Mucosa of rectum (tissue), 2 donors: ENCODE results near the gene ADAP2.
"Not testable (repeated sequence)": the region's sequence is repeated elsewhere in the genome, so short reads cannot be mapped to it uniquely, and the experiment has no call there.

ENCODE experiments used
- H3K27ac ChIP-seq, 2 donors: one replicate each; pipeline ENCODE4 v1.7.0; 2013; ENCODE audit warnings: inconsistent platforms in 2 of 2, low read depth in 2 of 2, low read length in 2 of 2
- H3K27me3 ChIP-seq, 2 donors: one replicate each; pipeline ENCODE4 v1.7.0; 2013; ENCODE audit warnings: low read length in 2 of 2; ENCODE audit not compliant: control insufficient read depth in 2 of 2, insufficient read depth in 2 of 2
- H3K36me3 ChIP-seq, 2 donors: one replicate each; pipeline ENCODE4 v1.7.0; 2013; ENCODE audit warnings: low read length in 2 of 2; ENCODE audit not compliant: control insufficient read depth in 2 of 2, insufficient read depth in 2 of 2
- H3K4me1 ChIP-seq, 2 donors: one replicate each; pipeline ENCODE4 v1.7.0; 2013; ENCODE audit warnings: low read length in 2 of 2, mild to moderate bottlenecking in 1 of 2; ENCODE audit not compliant: control insufficient read depth in 2 of 2, insufficient read depth in 2 of 2
- H3K4me3 ChIP-seq, 2 donors: one replicate each; pipeline ENCODE4 v1.7.0; 2013; ENCODE audit warnings: low read length in 2 of 2
- H3K9ac ChIP-seq, 2 donors: one replicate each; pipeline ENCODE4 v1.7.0; 2013; ENCODE audit warnings: low read length in 2 of 2, low read depth in 1 of 2, mild to moderate bottlenecking in 1 of 2
- H3K9me3 ChIP-seq, 2 donors: one replicate each; pipeline ENCODE4 v1.7.0; 2013; ENCODE audit warnings: low read length in 2 of 2; ENCODE audit not compliant: control insufficient read depth in 2 of 2
- donor health status: healthy.
- donor health status: Normal muscosa, but diverticular disease.

ADAP2 gene

GRCh38 chr17:30929081-30929633 is 7.4 kb downstream of the ADAP2 start:
- peaks cover 4% of the 10 kb centered on the region in 2 donors for H3K27me3 ChIP-seq
- no peak overlapping the region for H3K27ac ChIP-seq
- H3K4me3 ChIP-seq, result no peak overlapping the region
- H3K9me3 ChIP-seq, result no peaks in the 10 kb centered on the region
- H3K9ac ChIP-seq, result no peak overlapping the region
- H3K36me3 ChIP-seq, result no peaks in the 10 kb centered on the region
- H3K4me1 ChIP-seq, result no peaks in the 10 kb centered on the region

DNA sequence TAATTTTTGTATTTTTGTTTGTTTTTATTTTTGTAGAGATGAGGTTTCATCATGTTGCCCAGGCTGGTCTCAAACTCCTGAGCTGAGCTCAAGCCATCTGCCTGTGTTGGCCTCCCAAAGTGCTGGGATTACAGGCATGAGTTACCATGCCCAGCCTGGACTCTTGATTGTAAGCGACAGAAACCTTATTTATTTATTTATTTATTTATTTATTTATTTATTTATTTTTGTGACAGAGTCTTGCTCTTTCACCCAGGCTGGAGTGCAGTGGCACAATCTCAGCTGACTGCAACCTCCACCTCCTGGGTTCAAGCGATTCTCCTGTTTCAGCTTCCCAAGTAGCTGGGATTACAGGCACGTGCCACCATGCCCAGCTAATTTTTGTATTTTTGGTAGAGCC is 8.1 kb downstream of the ADAP2 start:
- not testable (repeated sequence) for H3K9ac ChIP-seq, H3K9me3 ChIP-seq, H3K27me3 ChIP-seq, H3K36me3 ChIP-seq, H3K4me3 ChIP-seq, H3K27ac ChIP-seq, H3K4me1 ChIP-seq

DNA sequence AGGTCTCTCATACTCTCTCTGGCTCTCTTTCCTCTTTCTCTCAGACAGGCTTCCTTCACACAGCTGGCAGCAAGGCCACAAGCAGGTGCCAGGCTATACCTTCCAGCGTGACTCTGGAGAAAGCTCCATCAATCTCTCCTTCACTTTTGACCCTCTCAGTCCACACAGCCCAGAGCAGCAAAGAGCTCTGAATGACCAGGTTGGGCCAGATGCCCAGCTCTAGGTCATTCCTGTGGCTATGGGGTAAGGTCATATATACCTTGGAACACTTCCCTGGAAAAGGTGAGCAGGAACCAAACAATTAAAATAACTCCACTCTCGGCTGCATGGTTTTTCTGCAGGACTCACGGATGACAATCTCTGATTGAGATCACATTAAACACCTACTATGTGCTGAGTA is 8.8 kb downstream of the ADAP2 start:
- no peak overlapping the region for H3K9ac ChIP-seq
- no peaks in the 10 kb centered on the region for H3K9me3 ChIP-seq

DNA sequence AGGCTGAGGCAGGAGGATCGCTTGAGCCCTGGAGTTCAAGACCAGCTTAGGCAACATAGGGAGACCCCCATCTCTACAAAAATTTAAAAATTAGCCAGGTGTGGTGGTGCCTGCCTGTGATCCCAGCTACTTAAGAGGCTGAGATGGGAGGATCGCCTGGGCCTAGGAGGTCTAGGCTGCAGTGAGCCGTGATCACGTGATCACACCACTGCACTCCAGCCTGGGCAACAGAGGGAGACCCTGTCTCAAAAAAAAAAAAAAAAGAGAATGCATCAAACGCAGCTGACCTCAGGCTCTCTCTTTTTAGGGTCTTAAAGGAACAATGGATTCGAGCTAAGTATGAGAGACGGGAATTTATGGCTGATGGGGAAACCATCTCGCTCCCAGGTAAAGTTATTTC is 9.8 kb downstream of the ADAP2 start:
- not testable (repeated sequence) for H3K4me3 ChIP-seq, H3K9ac ChIP-seq, H3K9me3 ChIP-seq, H3K36me3 ChIP-seq, H3K27ac ChIP-seq, H3K4me1 ChIP-seq, H3K27me3 ChIP-seq

More for the DNA sequence above, 8.8 kb downstream of the ADAP2 start:
- H3K4me3 ChIP-seq, result no peak overlapping the region
- no peaks in the 10 kb centered on the region for H3K4me1 ChIP-seq
- H3K27ac ChIP-seq, result no peak overlapping the region
- peaks cover 0 to 4% of the 10 kb centered on the region in 2 donors for H3K27me3 ChIP-seq
- H3K36me3 ChIP-seq, result no peaks in the 10 kb centered on the region

- Histone ChIP-seq H3K9ac (no peak overlapping the region), H3K4me3 (no peak overlapping the region), H3K27ac (no peak overlapping the region), H3K4me1 (no peaks in the 10 kb centered on the region), H3K27me3 (no peaks in the 10 kb centered on the region), H3K9me3 (no peaks in the 10 kb centered on the region), H3K36me3 (no peaks in the 10 kb centered on the region)
Measured at GRCh38 chr17:30933966-30934365, 12.2 kb downstream of the ADAP2 start.

DNA sequence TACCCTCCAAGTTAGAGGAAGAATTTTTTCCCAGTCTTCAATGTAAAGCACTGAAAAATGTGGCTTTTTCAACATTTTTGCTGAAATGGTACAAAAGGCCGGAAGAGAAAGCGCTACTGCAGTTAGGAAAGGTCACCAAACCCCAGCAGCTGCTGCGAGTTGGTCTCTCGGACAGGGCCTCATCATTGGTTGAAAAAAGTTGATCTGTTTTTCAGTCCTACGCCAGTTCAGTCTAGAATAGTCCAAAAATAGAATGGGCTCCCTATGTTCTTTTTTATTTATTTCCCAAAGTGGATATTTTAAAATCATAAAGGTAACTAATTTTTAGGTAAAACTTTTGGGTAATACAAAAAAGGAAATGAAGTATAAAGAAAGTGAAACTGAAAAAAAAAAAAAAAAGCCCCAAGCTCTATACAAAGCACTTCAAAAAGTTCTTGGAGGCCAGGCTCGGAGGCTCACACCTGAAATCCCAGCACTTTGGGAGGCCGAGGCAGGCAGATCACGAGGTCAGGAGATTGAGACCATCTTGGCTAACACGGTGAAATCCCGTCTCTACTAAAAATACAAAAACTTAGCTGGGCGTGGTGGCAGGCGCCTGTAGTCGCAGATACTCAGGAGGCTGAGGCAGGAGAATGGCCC is 17.4 kb downstream of the ADAP2 start:
- Histone ChIP-seq H3K27ac (no peak overlapping the region), H3K4me1 (no peaks in the 10 kb centered on the region), H3K9me3 (no peaks in the 10 kb centered on the region), H3K27me3 (no peaks in the 10 kb centered on the region), H3K4me3 (no peak overlapping the region), H3K9ac (no peak overlapping the region), H3K36me3 (no peaks in the 10 kb centered on the region)

DNA sequence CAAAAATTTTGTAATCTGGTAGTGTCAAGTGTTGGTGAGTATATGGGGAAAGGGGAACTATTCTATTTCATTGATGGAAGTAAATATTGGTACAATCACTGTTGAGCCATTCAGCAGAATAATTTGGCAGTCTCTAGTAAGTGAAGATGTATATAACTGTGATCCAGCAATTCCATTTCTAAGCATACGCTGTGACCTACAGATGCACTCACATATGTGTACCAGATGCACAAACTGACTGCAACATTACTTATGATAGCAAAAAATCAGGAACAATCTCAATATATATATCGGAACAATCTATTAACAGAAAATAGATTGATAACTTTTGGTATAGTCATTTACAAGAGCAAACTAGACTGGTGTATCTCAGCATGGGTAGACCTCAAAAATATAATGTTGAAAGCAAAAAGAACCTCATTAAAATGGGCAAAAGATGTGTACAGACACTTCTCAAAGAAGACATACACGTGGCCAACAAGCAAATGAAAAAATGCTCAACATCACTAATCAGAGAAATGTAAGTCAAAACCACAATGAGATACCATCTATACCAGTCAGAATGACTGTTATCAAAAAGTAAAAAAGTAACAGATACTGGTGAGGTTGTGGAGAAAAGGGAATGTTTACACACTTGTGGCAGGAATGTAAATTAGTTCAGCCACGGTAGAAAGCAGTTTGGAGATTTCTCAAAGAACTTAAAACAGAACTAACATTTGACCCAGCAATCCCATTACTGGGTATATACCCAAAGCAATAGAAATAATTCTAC is 20.7 kb downstream of the ADAP2 start:
- no peak overlapping the region for H3K27ac ChIP-seq
- no peaks in the 10 kb centered on the region for H3K9me3 ChIP-seq
- no peaks in the 10 kb centered on the region for H3K4me1 ChIP-seq
- H3K4me3 ChIP-seq, result no peak overlapping the region
- H3K9ac ChIP-seq, result no peak overlapping the region
- no peaks in the 10 kb centered on the region for H3K27me3 ChIP-seq
- no peaks in the 10 kb centered on the region for H3K36me3 ChIP-seq

DNA sequence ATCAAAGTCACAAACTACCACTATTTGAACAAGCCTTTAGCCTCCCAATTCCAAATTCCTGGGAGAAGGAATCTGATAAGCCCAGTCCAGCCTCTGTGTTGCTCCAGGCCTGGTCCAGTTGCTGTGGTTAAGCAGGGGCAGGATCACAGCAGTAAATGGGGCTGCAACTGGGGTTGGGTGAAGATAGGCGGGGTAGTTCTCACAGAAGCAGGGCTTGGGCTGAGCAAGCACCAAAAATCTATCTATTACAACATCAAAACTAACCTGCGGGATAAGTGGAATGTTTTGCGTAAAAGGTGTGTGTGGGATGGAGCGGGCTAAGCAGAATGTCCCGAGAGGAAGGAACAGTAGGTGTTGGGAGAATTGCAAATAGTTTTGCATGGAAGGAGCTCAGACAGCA is 26.1 kb downstream of the ADAP2 start:
- H3K4me1 ChIP-seq, result peaks cover 15 to 17% of the 10 kb centered on the region in 2 donors
- H3K36me3 ChIP-seq, result no peaks in the 10 kb centered on the region
- H3K9ac ChIP-seq, result no peak overlapping the region
- no peak overlapping the region for H3K4me3 ChIP-seq
- no peaks in the 10 kb centered on the region for H3K27me3 ChIP-seq
- no peaks in the 10 kb centered on the region for H3K9me3 ChIP-seq
- H3K27ac ChIP-seq, result no peak overlapping the region

DNA sequence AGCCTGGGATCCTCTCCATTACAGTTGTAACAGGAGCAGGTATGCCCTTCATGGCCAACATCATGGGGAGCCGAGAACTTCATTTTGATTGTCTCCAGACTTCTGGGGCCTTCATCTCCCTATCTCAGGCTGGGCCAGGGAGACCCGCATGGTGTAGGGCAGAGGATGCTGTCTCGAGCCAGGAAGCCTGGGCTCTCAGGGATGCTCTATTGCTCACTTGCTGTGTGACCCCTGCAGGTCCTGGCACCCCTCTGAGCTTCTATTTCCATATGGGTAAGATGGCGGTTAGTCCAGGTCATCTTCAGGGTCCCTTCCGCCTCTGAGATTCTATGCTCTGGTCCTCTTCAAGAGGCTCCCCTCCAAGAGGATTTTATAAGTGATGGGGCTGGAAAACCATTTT is 28.4 kb downstream of the ADAP2 start:
- peak overlapping the region; percentile 74 to 77 for H3K27ac ChIP-seq
- no peaks in the 10 kb centered on the region for H3K9me3 ChIP-seq
- H3K4me1 ChIP-seq, result peaks cover 15 to 17% of the 10 kb centered on the region in 2 donors
- no peaks in the 10 kb centered on the region for H3K27me3 ChIP-seq
- peak overlapping the region in 1 of 2 donors; percentile 26 for H3K4me3 ChIP-seq
- peak overlapping the region in 1 of 2 donors; percentile 42 for H3K9ac ChIP-seq
- no peaks in the 10 kb centered on the region for H3K36me3 ChIP-seq

DNA sequence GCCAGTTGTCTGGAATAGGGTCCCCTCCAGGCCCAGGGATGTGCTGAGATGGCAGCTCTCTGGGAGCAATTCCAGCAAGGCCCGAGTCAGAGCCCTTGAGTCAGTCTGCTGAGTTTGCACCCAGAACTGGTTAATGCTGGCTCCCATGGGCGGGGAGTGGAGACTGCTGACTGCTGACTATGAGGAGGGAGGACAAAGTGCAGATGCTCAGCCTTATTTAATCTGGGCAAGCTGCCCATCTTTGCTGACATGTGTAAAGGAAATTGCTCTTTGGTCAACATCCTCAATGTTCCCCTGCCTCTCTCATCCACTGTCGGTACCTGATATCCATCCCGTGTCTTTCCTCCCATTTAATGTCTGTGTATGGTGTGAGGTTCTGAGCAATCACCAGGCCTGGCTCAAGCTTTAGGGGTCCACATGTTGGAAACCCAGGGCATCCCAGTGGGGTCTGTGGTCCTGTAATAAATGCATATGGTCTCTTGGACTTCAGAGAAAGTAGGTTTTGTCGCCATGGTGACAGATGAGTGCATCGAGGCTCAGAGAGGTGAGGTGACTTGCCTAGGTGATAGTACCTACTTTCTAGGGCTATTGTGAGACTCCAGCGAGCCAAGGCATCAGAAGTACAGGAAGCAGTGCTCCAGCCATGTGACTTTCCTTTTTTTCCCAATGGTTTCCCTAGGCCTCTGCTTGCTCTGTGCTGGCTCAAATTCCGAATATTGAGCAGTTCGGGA is 29.1 kb downstream of the ADAP2 start:
- Histone ChIP-seq H3K36me3 (no peaks in the 10 kb centered on the region), H3K27ac (peak overlapping the region; percentile 74 to 77), H3K4me3 (peak overlapping the region; percentile 6 to 26), H3K9me3 (no peaks in the 10 kb centered on the region), H3K9ac (peak overlapping the region in 1 of 2 donors; percentile 42), H3K27me3 (no peaks in the 10 kb centered on the region), H3K4me1 (peaks cover 15 to 17% of the 10 kb centered on the region in 2 donors)
